ENCODE measurements around the gene PPP2R2C.

DNA sequence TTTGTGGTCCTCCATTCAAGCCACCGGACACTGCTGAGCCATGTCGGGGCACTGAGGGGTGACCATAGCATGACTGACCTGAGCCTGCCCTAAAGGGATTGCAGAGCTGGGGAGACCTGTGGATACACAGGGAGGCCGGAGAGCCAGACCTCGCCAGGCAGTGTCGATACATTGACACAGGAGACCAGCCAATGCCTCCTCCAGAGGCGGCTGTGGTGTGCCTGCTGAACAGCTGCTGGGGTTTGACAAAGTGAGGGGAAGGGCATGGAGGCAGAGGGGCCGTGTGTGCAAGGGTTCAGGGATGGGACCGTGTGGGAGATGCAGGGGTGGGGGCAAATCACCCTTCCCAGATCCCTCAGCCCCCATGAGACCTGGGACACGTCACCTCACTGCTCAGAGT lies 48.0 kb downstream of the PPP2R2C start:
- TF ChIP-seq CTCF (IDR thresholded peaks at IDR 0.05), result no peak
- TF ChIP-seq POLR2A (IDR thresholded peaks at IDR 0.05), result no peak

All from body of pancreas (tissue), 4 donors.